HepG2 (cell line): Measurements from ENCODE around the gene RABGAP1. TPM values are rescaled to one million over a fixed set of nuclear protein-coding genes. Genes with fewer than 3 reads are reported as not detected.

Source experiments
- ATF5 ChIP-seq: sonication (generic); formaldehyde crosslinking; IDR thresholded peaks from 2 replicates; pipeline ENCODE4 v1.4.0; 2020; ENCODE audit warnings: mild to moderate bottlenecking, low read depth, missing genetic modification reagents
- CEBPG ChIP-seq: IDR thresholded peaks from 2 replicates; pipeline ENCODE4 v1.6.1; 2016
- E2F5 ChIP-seq: sonication (generic); formaldehyde crosslinking; conservative IDR thresholded peaks from 2 replicates; pipeline ENCODE4 v1.4.0; 2020; ENCODE audit warnings: missing genetic modification reagents
- EP300 ChIP-seq, 3 experiments: sonication (generic) in 1 of 3; formaldehyde crosslinking in 1 of 3; IDR thresholded peaks; 2 replicates each; pipeline versions ENCODE4 v1.5.1 to v1.6.1; 2011 to 2020; ENCODE audit warnings: low read depth in 2 of 3, low read length in 2 of 3, borderline replicate concordance in 1 of 3, improper control_type of control experiment in 1 of 3, mild to moderate bottlenecking in 1 of 3, missing genetic modification reagents in 1 of 3, moderate library complexity in 1 of 3
- HNF4G ChIP-seq, 2 experiments: sonication (generic) in 1 of 2; formaldehyde crosslinking in 1 of 2; IDR thresholded peaks; 2 replicates each; pipeline versions ENCODE4 v1.4.0 to v1.6.1; 2011 to 2020; ENCODE audit warnings: borderline replicate concordance in 2 of 2, low read depth in 2 of 2, mild to moderate bottlenecking in 2 of 2, low read length in 1 of 2, missing genetic modification reagents in 1 of 2, moderate library complexity in 1 of 2
- MED1 ChIP-seq: sonication (generic); formaldehyde crosslinking; IDR thresholded peaks from 2 replicates; pipeline ENCODE4 v1.4.0; 2020; ENCODE audit warnings: missing genetic modification reagents
- ONECUT2 ChIP-seq: sonication (generic); formaldehyde crosslinking; IDR thresholded peaks from 2 replicates; pipeline ENCODE4 v1.4.0; 2020; ENCODE audit warnings: missing genetic modification reagents
- PAXIP1 ChIP-seq: sonication (generic); formaldehyde crosslinking; conservative IDR thresholded peaks from 2 replicates; pipeline ENCODE4 v1.4.0; 2020; ENCODE audit warnings: mild to moderate bottlenecking, missing genetic modification reagents, moderate library complexity
- POLR2AphosphoS5 ChIP-seq: IDR thresholded peaks from 2 replicates; pipeline ENCODE4 v1.6.1; 2012; ENCODE audit warnings: low read depth, low read length
- RFX5 ChIP-seq: IDR thresholded peaks from 2 replicates; pipeline ENCODE4 v1.6.1; 2011; ENCODE audit warnings: low read depth, low read length, improper control_type of control experiment
- SMARCC2 ChIP-seq: fragments of 450-650 bp; IDR thresholded peaks from 2 replicates; pipeline ENCODE4 v1.6.1; 2017; ENCODE audit warnings: antibody characterized with exemption, mild to moderate bottlenecking
- SMARCE1 ChIP-seq: fragments of 450-650 bp; IDR thresholded peaks from 2 replicates; pipeline ENCODE4 v1.6.1; 2017; ENCODE audit warnings: borderline replicate concordance
- STAG1 ChIP-seq: sonication (generic); formaldehyde crosslinking; IDR thresholded peaks from 2 replicates; pipeline ENCODE4 v1.4.0; 2020; ENCODE audit warnings: missing genetic modification reagents
- TAF15 ChIP-seq: fragments of 200-400 bp; formaldehyde crosslinking; IDR thresholded peaks from one replicate; pipeline ENCODE4 v1.6.1; 2018; ENCODE audit warnings: mild to moderate bottlenecking, low read depth, low read length; ENCODE audit not compliant: poor library complexity, severe bottlenecking
- USF2 ChIP-seq, 2 experiments: sonication (generic) in 1 of 2; formaldehyde crosslinking in 1 of 2; IDR thresholded peaks; 2 replicates each; pipeline versions ENCODE4 v1.5.1 to v1.6.1; 2011 to 2020; ENCODE audit warnings: borderline replicate concordance in 1 of 2, low read depth in 1 of 2, low read length in 1 of 2, mild to moderate bottlenecking in 1 of 2, missing genetic modification reagents in 1 of 2, moderate library complexity in 1 of 2
- ZFYVE20 ChIP-seq: sonication (generic); formaldehyde crosslinking; IDR thresholded peaks from 2 replicates; pipeline ENCODE4 v1.8.0; 2023; ENCODE audit warnings: low read depth, mild to moderate bottlenecking, moderate library complexity, missing genetic modification reagents, borderline replicate concordance
- ZNF335 ChIP-seq: sonication (generic); formaldehyde crosslinking; IDR thresholded peaks from 2 replicates; pipeline ENCODE4 v1.4.0; 2020; ENCODE audit warnings: missing genetic modification reagents
- ZNF432 ChIP-seq: sonication (generic); formaldehyde crosslinking; IDR thresholded peaks from 2 replicates; pipeline ENCODE4 v1.5.0; 2020; ENCODE audit warnings: missing genetic modification reagents, mild to moderate bottlenecking, borderline replicate concordance
- ZNF451 ChIP-seq: sonication (generic); formaldehyde crosslinking; IDR thresholded peaks from 2 replicates; pipeline ENCODE4 v1.5.0; 2020; ENCODE audit warnings: mild to moderate bottlenecking, missing genetic modification reagents
- ZNF713 ChIP-seq: sonication (generic); formaldehyde crosslinking; IDR thresholded peaks from 2 replicates; pipeline ENCODE4 v1.4.0; 2020; ENCODE audit warnings: mild to moderate bottlenecking, missing genetic modification reagents
- ZNF737 ChIP-seq: sonication (generic); formaldehyde crosslinking; IDR thresholded peaks from 2 replicates; pipeline ENCODE4 v1.5.0; 2020; ENCODE audit warnings: missing genetic modification reagents, mild to moderate bottlenecking, borderline replicate concordance
- ZNF788 ChIP-seq: sonication (generic); formaldehyde crosslinking; IDR thresholded peaks from 2 replicates; pipeline ENCODE4 v1.5.0; 2020; ENCODE audit warnings: mild to moderate bottlenecking, missing genetic modification reagents, borderline replicate concordance
- ZNF816 ChIP-seq: sonication (generic); formaldehyde crosslinking; IDR thresholded peaks from 2 replicates; pipeline ENCODE4 v1.8.0; 2022; ENCODE audit warnings: missing genetic modification reagents, mild to moderate bottlenecking, borderline replicate concordance
- polyA plus RNA-seq, 8 experiments: library from polyadenylated mRNA; depleted of rRNA in 3 of 8; stranded (reverse) in 7 of 8; unstranded in 1 of 8; fragments of >200 nt; fragmentation: Illumina TruSeq in 4 of 8; extraction: Trizol in 4 of 8; gene quantifications; 2 replicates each; pipeline versions ENCODE4 v1.2.1 to v1.2.3, GENCODE V29; 2011 to 2016; ENCODE audit warnings: low read depth in 4 of 8, missing spikeins in 1 of 8, mixed read lengths in 1 of 8; ENCODE audit not compliant: insufficient read depth in 1 of 8
- total RNA-seq, 5 experiments: library from RNA; depleted of rRNA; stranded (reverse); fragments of >200 nt; fragmentation: Illumina TruSeq; extraction: Trizol; gene quantifications; 2 replicates each; pipeline ENCODE4 v1.2.3, GENCODE V29; 2016; ENCODE audit warnings: low read depth in 1 of 5

The RABGAP1 gene
- total and polyA plus RNA-seq, 2 of the 13 experiments (the other 11 are each of a cell fraction or from before 2014, with no cell fraction given): 19.1 to 19.3 TPM

- TF ChIP-seq ZFYVE20 (no peak), ZNF713 (no peak), HNF4G (IDR thresholded peaks at IDR 0.05; ENCODE audit: borderline replicate concordance, low read depth, low read length) (0 out of 2 replicates have a peak, but pooled peaks have one; percentile 31), HNF4G (CRISPR knock-in tag; IDR thresholded peaks at IDR 0.05; ENCODE audit: borderline replicate concordance, low read depth) (no peak), MED1 (CRISPR knock-in tag) (no peak), ZNF451 (CRISPR knock-in tag) (no peak), SMARCE1 (no peak), STAG1 (CRISPR knock-in tag) (no peak), PAXIP1 (0 out of 2 replicates have a peak, but pooled peaks have one; percentile 19), ATF5 (CRISPR knock-in tag) (no peak), ZNF432 (CRISPR knock-in tag) (no peak), E2F5 (CRISPR knock-in tag) (no peak), ZNF788 (CRISPR knock-in tag) (no peak), ZNF737 (CRISPR knock-in tag) (no peak), ZNF335 (CRISPR knock-in tag) (no peak), ONECUT2 (no peak), RFX5 (no peak), TAF15 (no peak), EP300 (IDR thresholded peaks at IDR 0.05; ENCODE audit: low read depth in 2 of 2, low read length in 2 of 2) (peak in 1 of 2 experiments; percentile 55; a peak in 1 of 4 replicates), EP300 (CRISPR knock-in tag; IDR thresholded peaks at IDR 0.05; ENCODE audit: borderline replicate concordance) (no peak), POLR2AphosphoS5 (no peak), SMARCC2 (no peak), ZNF816 (no peak), CEBPG (peak; percentile 69), USF2 (IDR thresholded peaks at IDR 0.05; ENCODE audit: low read depth, low read length) (no peak), USF2 (CRISPR knock-in tag; IDR thresholded peaks at IDR 0.05; ENCODE audit: borderline replicate concordance) (no peak)
Measured at GRCh38 chr9:123131993-123132392, 191.2 kb downstream of the RABGAP1 start (continued).
